PC-3 (cell line): ENCODE results near the gene ARID1A.

Source experiments
- CTCF ChIP-seq: fragments of 300-600 bp; sonication (generic); conservative IDR thresholded peaks from 2 replicates; pipeline ENCODE4 v1.5.1; 2017; ENCODE audit warnings: antibody characterized with exemption, low read depth, mild to moderate bottlenecking, low read length
- EZH2phosphoT487 ChIP-seq: fragments of 300-600 bp; sonication (generic); IDR thresholded peaks from 2 replicates; pipeline ENCODE4 v1.6.1; 2018; ENCODE audit warnings: mild to moderate bottlenecking, antibody characterized with exemption, low read length, borderline replicate concordance

- TF ChIP-seq EZH2phosphoT487 (no peak), CTCF (no peak)
Measured at GRCh38 chr1:26792924-26793323, 97.1 kb downstream of the ARID1A start.
